ENCODE measurements around the gene HARS2.

DNA sequence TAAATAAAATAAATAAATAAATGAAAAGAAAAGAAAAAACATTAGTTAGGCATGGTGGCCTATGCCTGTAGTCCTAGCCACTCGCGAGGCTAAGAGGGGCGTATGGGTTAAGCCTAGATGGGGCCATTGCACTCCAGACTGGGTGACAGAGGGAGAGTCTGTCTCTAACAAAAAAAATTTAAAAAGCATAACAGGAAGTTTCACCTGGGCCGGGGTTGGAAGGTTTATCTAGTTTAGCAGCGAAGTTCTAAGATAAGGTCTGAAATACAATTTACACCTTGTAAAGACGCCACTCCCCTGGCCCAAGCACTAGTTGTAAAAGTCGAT is 27.0 kb downstream of the HARS2 start:
- TF ChIP-seq, protein P1, sequence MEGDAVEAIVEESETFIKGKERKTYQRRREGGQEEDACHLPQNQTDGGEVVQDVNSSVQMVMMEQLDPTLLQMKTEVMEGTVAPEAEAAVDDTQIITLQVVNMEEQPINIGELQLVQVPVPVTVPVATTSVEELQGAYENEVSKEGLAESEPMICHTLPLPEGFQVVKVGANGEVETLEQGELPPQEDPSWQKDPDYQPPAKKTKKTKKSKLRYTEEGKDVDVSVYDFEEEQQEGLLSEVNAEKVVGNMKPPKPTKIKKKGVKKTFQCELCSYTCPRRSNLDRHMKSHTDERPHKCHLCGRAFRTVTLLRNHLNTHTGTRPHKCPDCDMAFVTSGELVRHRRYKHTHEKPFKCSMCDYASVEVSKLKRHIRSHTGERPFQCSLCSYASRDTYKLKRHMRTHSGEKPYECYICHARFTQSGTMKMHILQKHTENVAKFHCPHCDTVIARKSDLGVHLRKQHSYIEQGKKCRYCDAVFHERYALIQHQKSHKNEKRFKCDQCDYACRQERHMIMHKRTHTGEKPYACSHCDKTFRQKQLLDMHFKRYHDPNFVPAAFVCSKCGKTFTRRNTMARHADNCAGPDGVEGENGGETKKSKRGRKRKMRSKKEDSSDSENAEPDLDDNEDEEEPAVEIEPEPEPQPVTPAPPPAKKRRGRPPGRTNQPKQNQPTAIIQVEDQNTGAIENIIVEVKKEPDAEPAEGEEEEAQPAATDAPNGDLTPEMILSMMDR (optimal IDR thresholded peaks at IDR 0.05 in 1 of 3, IDR thresholded peaks at IDR 0.05 in 1 of 3, conservative IDR thresholded peaks at IDR 0.05 in 1 of 3; ENCODE audit: extremely low read depth in 1 of 3, insufficient read depth in 2 of 3, low read length in 3 of 3), result no peak
- TF ChIP-seq EZH2 (IDR thresholded peaks at IDR 0.05; ENCODE audit: low read length), result no peak

Data from keratinocyte (primary cell).